Activated naive CD4-positive, alpha-beta T cell (primary cell): ENCODE results near the gene ECT2L.

Experiments used
- DNase-seq, 4 experiments: peaks; one replicate each; lab custom pipeline; 2025; lab: John Stamatoyannopoulos, UW

The ECT2L gene, protein sequence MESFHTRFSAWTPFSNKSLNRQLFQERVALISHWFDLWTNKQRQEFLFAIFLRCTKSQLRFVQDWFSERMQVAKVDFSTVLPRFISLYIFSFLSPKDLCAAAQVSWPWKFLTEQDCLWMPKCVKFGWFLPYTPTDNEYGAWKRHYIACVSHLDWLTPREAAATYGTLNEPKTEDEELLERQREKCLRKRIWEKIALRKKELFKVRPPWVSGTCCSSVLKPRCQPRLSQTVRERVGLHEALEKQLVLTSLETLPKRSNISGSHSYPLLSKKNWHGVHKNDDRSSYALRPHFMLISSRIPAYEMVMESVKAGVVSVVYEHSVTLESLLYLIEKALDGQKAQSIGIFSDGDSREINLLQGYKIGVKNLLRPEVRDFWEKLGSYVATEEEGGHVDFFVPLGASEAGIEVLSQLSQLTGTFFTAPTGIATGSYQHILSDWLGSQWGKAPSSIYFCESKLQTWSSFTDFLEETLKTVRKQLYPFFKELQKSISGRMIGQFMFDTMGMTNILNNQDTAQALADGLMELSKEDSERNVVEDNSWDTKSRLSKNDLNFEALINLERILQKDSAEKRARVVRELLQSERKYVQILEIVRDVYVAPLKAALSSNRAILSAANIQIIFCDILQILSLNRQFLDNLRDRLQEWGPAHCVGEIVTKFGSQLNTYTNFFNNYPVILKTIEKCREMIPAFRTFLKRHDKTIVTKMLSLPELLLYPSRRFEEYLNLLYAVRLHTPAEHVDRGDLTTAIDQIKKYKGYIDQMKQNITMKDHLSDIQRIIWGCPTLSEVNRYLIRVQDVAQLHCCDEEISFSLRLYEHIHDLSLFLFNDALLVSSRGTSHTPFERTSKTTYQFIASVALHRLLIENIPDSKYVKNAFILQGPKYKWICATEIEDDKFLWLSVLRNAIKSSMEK

DNA sequence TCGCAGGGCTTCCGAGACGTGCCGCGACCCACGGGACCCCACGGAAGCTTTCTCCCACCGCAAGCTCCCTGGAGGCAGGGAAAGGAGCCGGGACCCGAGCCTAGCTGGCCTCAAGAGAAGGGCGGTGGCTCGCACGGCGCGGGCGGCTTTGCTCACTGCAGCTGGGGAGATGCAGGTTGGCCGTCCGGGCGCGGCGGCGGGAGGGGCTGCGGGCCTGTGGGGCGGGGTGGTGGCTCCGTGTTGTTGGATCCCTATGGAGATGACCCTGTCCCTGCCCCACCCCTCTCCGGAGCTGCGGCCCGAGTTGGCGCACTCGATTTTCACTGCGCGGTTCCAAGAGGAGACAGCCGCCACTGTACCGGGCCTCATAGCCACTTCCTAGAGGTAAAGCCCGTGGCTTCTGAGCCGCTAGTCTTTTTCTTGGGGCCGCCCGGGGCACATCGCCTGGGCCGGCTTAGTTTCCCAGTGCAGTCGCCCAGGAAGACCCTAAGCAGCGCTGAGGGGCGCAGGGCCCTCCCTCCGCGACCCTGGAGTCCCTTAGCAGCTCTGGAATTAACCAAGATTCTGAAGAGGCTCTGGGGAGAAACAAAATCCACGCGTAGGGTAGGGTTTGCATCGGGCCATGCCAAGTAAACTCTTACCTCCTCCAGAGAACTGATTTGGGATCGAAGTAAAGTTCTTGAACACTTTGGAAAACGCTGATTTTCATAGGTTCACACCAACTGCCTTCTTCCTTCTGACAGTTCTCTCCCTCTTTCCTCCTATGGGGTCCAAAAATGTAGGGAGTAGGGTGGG, at the start of gene ECT2L:
ECT2L (plus strand) TSS at position 279 of the 795 bp plus-strand sequence. CDS start 17,188 bp downstream, outside the sequence.
- DNase-seq: no peak

DNA sequence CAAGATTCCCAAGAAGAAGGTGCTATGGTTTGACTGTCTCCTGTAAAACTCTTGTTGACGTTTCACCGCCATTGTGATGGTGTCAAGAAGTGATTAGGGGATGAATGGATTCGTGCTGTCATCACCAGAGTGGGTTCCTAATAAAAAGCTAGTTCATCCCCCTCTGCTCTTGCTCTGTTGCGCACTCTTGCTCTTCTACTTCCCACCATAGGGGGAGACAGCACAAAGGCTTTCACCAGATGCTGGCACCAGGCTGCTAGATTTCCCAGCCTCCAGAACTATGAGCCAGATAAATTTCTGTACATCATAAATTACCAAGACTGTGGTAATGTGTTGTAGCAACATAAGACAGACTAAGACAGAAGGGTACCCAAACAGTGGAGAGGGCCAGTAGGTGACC, 43.9 kb upstream of the ECT2L start:
- DNase-seq: no peak

GRCh38 chr6:138757136-138757535, 38.8 kb upstream of the ECT2L start:
- DNase-seq: no peak

DNA sequence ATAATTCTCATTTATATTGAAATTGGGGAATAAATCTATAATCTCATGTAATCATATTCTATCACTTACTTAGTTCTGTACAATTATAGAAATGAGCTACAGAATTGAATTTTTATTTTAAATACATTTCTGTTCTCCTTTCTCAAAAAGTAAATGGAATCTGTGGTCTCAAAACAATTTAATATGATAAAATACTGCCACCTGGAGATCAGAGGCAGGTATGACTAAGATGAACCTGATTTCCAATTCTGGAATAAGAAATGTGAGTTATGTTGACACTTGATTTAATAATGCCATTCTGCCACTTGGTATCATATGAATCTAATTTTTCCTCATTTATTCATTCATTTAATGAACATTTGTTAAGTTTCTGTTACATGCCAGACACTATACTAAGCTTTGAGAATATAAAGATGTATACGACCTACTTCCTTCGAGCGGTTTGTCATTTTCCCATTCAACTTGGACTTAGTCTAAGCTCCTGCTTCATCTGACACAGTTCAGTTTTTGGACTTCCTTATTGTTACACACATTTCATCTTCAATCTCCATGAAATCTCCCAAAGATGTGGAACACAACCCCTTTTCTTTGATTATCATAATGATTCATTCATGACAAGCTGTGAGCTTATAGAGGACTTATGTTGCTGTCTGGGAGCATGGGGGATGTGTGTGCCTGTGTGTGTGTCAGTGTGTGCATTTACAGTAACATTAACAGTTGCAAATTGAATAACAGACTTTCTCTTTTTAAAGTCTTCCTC, 29.8 kb upstream of the ECT2L start:
- DNase-seq: no peak

- DNase-seq: no peak
Measured at GRCh38 chr6:138769102-138769676, 26.7 kb upstream of the ECT2L start.

DNA sequence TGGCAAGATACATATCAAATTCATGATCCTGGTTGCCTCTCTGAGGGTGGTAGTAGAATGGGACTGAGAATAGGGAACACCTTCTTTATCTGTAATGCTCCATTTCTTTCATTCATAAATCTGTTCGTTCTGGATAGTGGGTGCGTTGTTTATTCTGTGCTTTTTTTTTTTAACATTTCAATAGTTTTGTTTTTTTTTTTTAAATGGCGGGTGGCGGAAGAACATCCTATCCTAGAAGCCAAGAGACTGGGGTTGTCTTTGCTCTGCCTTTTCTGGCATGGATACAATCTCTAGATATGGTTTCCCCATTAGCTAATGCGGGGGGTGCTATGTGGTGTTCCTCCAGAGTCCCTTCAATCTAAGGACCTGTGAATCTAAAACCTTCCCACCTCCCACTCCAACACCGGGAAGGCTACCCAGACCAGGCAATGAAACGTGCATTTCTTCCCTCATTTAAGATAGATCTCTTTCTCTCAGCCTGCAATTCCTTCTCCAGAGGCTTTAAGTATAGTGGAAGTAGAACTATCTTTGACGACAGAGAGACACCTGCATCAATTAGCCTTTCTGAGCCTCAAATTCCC, 23.2 kb upstream of the ECT2L start:
- no peak for DNase-seq

GRCh38 chr6:138773177-138774091, 22.5 kb upstream of the ECT2L start, which contains the start of gene CCDC28A:
Gene CCDC28A (plus strand): TSS chr6:138773769. CDS start chr6:138776121, 2,352 bp downstream.
- peak; percentile 83 to 97 (median 93) for DNase-seq

DNA sequence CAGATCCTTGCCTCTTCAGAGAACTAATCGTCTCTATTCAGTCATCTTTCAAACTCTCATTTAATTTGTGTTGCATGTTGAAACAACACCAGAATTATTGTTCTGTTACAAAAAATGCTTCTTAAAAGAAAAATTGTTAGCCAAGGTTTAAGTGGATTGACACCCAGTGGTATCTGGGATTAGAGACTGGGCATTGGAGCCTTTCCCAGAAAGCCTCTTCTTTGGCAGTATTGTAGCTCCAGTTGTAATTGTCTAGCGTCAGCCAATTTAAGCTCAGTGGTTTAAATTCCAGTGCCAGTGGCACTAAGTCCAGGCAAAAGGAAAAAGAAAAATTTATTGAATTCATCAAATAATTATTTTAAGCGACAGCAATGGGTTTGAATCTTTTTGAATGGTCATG, 21.5 kb upstream of the ECT2L start:
- DNase-seq: no peak

DNA sequence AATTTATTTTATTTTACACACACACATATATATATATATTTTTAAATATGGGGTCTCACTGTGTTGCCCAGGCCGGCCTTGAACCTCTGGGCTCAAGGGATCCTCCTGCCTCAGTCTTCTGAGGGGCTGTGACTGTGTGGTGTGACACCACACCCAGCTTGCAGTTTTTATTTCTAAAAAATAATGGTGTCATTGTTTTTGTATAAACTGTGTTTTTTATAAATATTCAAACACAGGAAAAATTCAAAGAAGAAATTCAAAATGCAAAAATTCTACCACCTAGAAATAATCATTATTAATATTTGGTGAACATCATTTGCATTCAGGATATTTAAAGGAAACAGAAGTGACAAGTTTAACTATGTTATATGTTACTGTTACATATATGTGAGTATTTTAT, 19.2 kb upstream of the ECT2L start:
- no peak for DNase-seq

GRCh38 chr6:138778331-138778730, 17.6 kb upstream of the ECT2L start:
- no peak for DNase-seq

- DNase-seq: no peak
Measured at GRCh38 chr6:138782243-138782642, 13.6 kb upstream of the ECT2L start.

DNA sequence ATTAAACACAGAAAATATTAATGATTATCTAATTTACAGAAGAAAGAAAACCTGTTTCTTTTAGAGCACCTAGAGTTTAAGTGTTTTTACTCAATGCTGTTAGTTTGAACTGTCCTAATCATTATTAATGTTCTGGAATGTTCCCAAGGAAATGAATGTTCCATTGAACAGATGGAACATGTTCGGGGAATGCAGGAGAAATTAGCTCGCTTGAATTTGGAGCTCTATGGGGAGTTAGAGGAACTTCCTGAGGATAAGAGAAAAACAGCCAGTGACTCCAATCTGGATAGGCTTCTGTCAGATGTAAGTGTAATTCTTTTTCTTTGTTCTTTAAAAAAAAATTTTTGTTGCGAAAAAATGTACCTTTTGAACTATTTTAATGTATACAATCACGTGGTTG, 10.8 kb upstream of the ECT2L start:
- no peak for DNase-seq

DNA sequence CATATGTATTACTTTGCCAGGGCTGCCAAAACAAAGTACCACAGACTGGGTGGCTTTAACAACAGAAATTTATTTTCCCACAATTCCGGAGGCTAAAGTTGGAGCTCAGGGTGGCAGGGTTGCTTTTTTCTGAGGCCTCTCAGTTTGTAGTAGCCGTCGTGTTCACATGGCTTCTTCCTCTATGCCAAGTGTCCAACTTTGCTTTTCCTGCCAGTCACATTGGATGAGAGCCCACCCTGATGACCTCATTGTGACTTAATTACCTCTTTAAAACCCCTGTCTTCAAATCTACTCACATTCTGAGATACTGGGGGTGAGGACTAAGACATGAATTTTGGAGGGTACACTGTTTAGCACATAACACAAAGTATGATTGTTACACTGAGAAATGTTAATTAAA, 9.9 kb upstream of the ECT2L start:
- no peak for DNase-seq

DNA sequence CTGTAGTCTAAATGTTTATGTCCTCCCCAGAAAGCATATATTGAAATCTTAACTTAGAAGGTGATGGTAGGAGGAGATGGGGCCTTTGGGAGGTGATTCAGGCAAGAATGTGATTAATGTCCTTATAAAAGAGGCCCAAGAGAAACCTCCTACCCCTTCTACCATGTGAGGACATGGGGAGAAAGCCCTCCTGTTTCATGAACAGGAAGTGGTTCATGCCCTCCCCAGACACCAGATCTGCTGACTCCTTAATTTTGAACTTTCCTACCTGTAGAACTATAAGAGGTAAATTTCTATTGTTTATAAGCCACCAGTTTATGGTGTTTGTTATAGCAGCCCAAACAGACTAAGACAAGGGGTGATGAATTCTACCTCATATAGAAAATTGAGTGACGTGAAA, 8.7 kb upstream of the ECT2L start:
- no peak for DNase-seq

- DNase-seq: no peak
Measured at GRCh38 chr6:138796771-138797170, 884 bp downstream of the ECT2L start.

- DNase-seq: no peak
Measured at GRCh38 chr6:138797806-138798446, 2.0 kb downstream of the ECT2L start.

GRCh38 chr6:138800377-138801150, 4.7 kb downstream of the ECT2L start:
- no peak for DNase-seq

DNA sequence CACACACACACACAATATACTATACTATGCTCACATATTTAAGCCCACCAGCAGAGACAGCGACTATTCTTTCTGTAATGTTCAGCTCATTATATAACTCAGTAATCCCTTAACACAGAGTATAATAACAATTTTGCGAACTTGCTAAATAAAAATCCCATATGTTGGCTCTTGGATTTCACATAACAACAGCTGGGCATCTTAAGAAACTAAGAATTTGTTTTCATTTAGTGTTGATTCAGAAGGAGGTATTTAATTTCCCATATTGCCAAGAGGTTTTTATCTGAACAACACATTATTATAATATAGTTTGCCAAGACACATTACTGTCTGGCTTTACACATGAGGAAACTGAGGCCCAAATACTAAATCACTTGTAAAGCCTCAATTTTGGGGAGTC, 7.4 kb downstream of the ECT2L start:
- no peak for DNase-seq
